Caco-2 (cell line): Measurements from ENCODE around the gene NMT2. TPM values are rescaled to one million over a fixed set of nuclear protein-coding genes. Genes with fewer than 3 reads are reported as not detected.

Source experiments
- BruUV-seq: library from RNA; stranded (reverse); fragments of 400-500 nt; replicated peaks from 2 replicates; lab custom pipeline; 2021; lab: Mats Ljungman, UMichigan
- CTCF ChIA-PET: fragments of 300-600 bp; sonication (Branson Sonifier 250); formaldehyde crosslinking; loops from one replicate; lab custom pipeline; 2022; ENCODE audit warnings: antibody characterized with exemption; lab: Charles Lee
- POLR2A ChIA-PET: fragments of 300-600 bp; sonication (Branson Sonifier 250); formaldehyde crosslinking; loops from one replicate; lab custom pipeline; 2022; ENCODE audit warnings: antibody characterized with exemption; lab: Charles Lee
- DNase-seq, 2 experiments: peaks; one replicate each; pipeline versions ENCODE4 v3.0.0 to v3.0.0-alpha.2; 2020 to 2022
- H3K27me3 ChIP-seq: replicated peaks from 2 replicates; pipeline ENCODE4 v1.6.0; 2011; ENCODE audit warnings: low read length; ENCODE audit not compliant: control insufficient read depth, insufficient read depth
- H3K36me3 ChIP-seq: 2 replicates; pipeline ENCODE4 v1.5.1; 2011; ENCODE audit warnings: low read length; ENCODE audit not compliant: control insufficient read depth, insufficient read depth
- H3K4me1 ChIP-seq: fragments of 250-450 bp; sonication (Bioruptor Pico); 2 replicates; pipeline ENCODE4 v1.5.1; 2020; ENCODE audit warnings: mild to moderate bottlenecking
- H3K4me3 ChIP-seq: 2 replicates; pipeline ENCODE4 v1.5.1; 2011; ENCODE audit warnings: low read depth, mild to moderate bottlenecking, control low read depth, low read length
- H3K9me3 ChIP-seq: fragments of 250-450 bp; sonication (Bioruptor Pico); 2 replicates; pipeline ENCODE4 v1.5.1; 2020; ENCODE audit warnings: mild to moderate bottlenecking, moderate library complexity
- H3K27ac Mint-ChIP-seq: one replicate; pipeline ENCODE4 v1.8.0; 2022; ENCODE audit warnings: mixed read lengths; ENCODE audit not compliant: unreplicated experiment
- H3K27me3 Mint-ChIP-seq: one replicate; pipeline ENCODE4 v1.8.0; 2022; ENCODE audit warnings: mixed read lengths; ENCODE audit not compliant: insufficient read depth, unreplicated experiment
- H3K36me3 Mint-ChIP-seq: one replicate; pipeline ENCODE4 v1.8.0; 2022; ENCODE audit warnings: mild to moderate bottlenecking, mixed read lengths; ENCODE audit not compliant: insufficient read depth, unreplicated experiment
- H3K4me1 Mint-ChIP-seq: one replicate; pipeline ENCODE4 v1.8.0; 2022; ENCODE audit warnings: low read depth, mixed read lengths; ENCODE audit not compliant: unreplicated experiment
- H3K4me3 Mint-ChIP-seq: one replicate; pipeline ENCODE4 v1.8.0; 2022; ENCODE audit warnings: mild to moderate bottlenecking, moderate library complexity, mixed read lengths; ENCODE audit not compliant: unreplicated experiment
- H3K9me3 Mint-ChIP-seq: one replicate; pipeline ENCODE4 v1.8.0; 2022; ENCODE audit warnings: mixed read lengths; ENCODE audit not compliant: unreplicated experiment
- intact Hi-C: fragments of 100-400 bp; cut with micrococcal nuclease; formaldehyde crosslinking; loops from one replicate; pipeline ENCODE4 v1.10.0; 2022; ENCODE audit not compliant: unreplicated experiment
- total RNA-seq: library from RNA; stranded (reverse); gene quantifications from 2 replicates; pipeline ENCODE4 v1.2.3, GENCODE V29; 2022
- TF ChIP-seq, protein P1 (sequence below), 2 experiments: fragments of 200-600 bp in 1 of 2; IDR thresholded peaks; 1 replicate in 1 of 2; 2 replicates in 1 of 2; pipeline versions ENCODE4 v1.5.1 to v1.8.0; 2011 to 2022; ENCODE audit warnings: antibody characterized with exemption in 1 of 2, control low read depth in 1 of 2, inconsistent platforms in 1 of 2, low read depth in 1 of 2, low read length in 1 of 2, mild to moderate bottlenecking in 1 of 2, moderate library complexity in 1 of 2; ENCODE audit not compliant: insufficient read depth in 1 of 2, severe bottlenecking in 1 of 2, unreplicated experiment in 1 of 2

NMT2 gene
- total RNA-seq, 1 experiment from 2014 or later = 28.1 TPM

- H3K4me1 Mint-ChIP-seq = no peaks in the 10 kb centered on the region
- Histone ChIP-seq H3K9me3 (peaks cover 14% of the 10 kb centered on the region; the same call in 1 of the 2 replicates), H3K27me3 (no peaks in the 10 kb centered on the region), H3K4me3 (no peak overlapping the region), H3K36me3 (no peaks in the 10 kb centered on the region), H3K4me1 (no peaks in the 10 kb centered on the region)
- DNase-seq = no peak
- no peak overlapping the region for H3K4me3 Mint-ChIP-seq
- H3K27me3 Mint-ChIP-seq = peaks cover 2% of the 10 kb centered on the region
- CTCF ChIA-PET = no interaction called here
- no peaks in the 10 kb centered on the region for H3K36me3 Mint-ChIP-seq
- POLR2A ChIA-PET = no interaction called here
- H3K9me3 Mint-ChIP-seq = peaks cover 17% of the 10 kb centered on the region
- no TSS peak for BruUV-seq
- intact Hi-C loops = no loop called here
- no peak overlapping the region for H3K27ac Mint-ChIP-seq
- TF ChIP-seq, protein P1, sequence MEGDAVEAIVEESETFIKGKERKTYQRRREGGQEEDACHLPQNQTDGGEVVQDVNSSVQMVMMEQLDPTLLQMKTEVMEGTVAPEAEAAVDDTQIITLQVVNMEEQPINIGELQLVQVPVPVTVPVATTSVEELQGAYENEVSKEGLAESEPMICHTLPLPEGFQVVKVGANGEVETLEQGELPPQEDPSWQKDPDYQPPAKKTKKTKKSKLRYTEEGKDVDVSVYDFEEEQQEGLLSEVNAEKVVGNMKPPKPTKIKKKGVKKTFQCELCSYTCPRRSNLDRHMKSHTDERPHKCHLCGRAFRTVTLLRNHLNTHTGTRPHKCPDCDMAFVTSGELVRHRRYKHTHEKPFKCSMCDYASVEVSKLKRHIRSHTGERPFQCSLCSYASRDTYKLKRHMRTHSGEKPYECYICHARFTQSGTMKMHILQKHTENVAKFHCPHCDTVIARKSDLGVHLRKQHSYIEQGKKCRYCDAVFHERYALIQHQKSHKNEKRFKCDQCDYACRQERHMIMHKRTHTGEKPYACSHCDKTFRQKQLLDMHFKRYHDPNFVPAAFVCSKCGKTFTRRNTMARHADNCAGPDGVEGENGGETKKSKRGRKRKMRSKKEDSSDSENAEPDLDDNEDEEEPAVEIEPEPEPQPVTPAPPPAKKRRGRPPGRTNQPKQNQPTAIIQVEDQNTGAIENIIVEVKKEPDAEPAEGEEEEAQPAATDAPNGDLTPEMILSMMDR (IDR thresholded peaks at IDR 0.05; ENCODE audit: insufficient read depth in 1 of 2, low read depth in 1 of 2, low read length in 1 of 2, severe bottlenecking in 1 of 2, unreplicated experiment in 1 of 2) = no peak
These were observed 109.8 kb downstream of the NMT2 start for GRCh38 chr10:15058689-15059088.

Other genes with a start within 250 kb of the NMT2 start
- 23.7 and 25.8 TPM in 2 replicates for gene DCLRE1C, start 214.6 kb downstream of the NMT2 start, total RNA-seq
- not detected in 2 replicates for gene MEIG1, start 209.3 kb downstream of the NMT2 start, total RNA-seq
- gene OLAH, start 124.8 kb downstream of the NMT2 start, total RNA-seq = not detected in 2 replicates
- 9.7 and 13.9 TPM in 2 replicates for gene ACBD7, start 79.9 kb downstream of the NMT2 start, total RNA-seq
- 40.1 and 40.7 TPM in 2 replicates for gene RPP38, start 71.3 kb downstream of the NMT2 start, total RNA-seq
- gene FAM171A1, start 202.6 kb upstream of the NMT2 start, total RNA-seq = 26.3 and 27.9 TPM in 2 replicates